Activated T-cell treated with anti-CD3 and anti-CD28 coated beads, Interleukin-2, amount 50 U/mL, for 1 hour (primary cell): ENCODE data around the gene PTP4A1.
A peak's percentile ranks its signal among the peaks of the same experiment; 100 is the strongest.

Source experiments
- DNase-seq: peaks from one replicate; pipeline ENCODE4 v3.0.0-alpha.2; 2020

Gene PTP4A1

GRCh38 chr6:63558278-63558677, 14.0 kb upstream of the PTP4A1 start:
- DNase-seq, result no peak

GRCh38 chr6:63560801-63561287, 11.4 kb upstream of the PTP4A1 start:
- DNase-seq, result no peak

GRCh38 chr6:63561288-63561687, 11.0 kb upstream of the PTP4A1 start:
- no peak for DNase-seq

- DNase-seq, result no peak
Observed at GRCh38 chr6:63563235-63563634, 9.0 kb upstream of the PTP4A1 start.

- no peak for DNase-seq
Observed at GRCh38 chr6:63565058-63565726, 7.1 kb upstream of the PTP4A1 start.

GRCh38 chr6:63565727-63566596, 6.3 kb upstream of the PTP4A1 start:
- DNase-seq, result no peak

GRCh38 chr6:63567966-63568365, 4.3 kb upstream of the PTP4A1 start:
- no peak for DNase-seq

GRCh38 chr6:63571361-63572043, 778 bp upstream of the PTP4A1 start:
- no peak for DNase-seq

- DNase-seq, result no peak
Observed at GRCh38 chr6:63572747-63573075, 431 bp downstream of the PTP4A1 start.

- DNase-seq, result peak; percentile 72
Observed at GRCh38 chr6:63573076-63573898, 1.0 kb downstream of the PTP4A1 start.

- no peak for DNase-seq
Observed at GRCh38 chr6:63573899-63574553, 1.7 kb downstream of the PTP4A1 start.

- DNase-seq, result no peak
Observed at GRCh38 chr6:63574554-63574900, 2.2 kb downstream of the PTP4A1 start.

GRCh38 chr6:63576147-63576772, 4.0 kb downstream of the PTP4A1 start:
- no peak for DNase-seq

GRCh38 chr6:63576985-63577712, 4.9 kb downstream of the PTP4A1 start:
- no peak for DNase-seq

- no peak for DNase-seq
Observed at GRCh38 chr6:63578757-63579156, 6.5 kb downstream of the PTP4A1 start.

GRCh38 chr6:63579937-63580703, 7.8 kb downstream of the PTP4A1 start:
- DNase-seq, result no peak

GRCh38 chr6:63580704-63580961, 8.4 kb downstream of the PTP4A1 start:
- DNase-seq, result no peak

- DNase-seq, result no peak
Observed at GRCh38 chr6:63581355-63582013, 9.2 kb downstream of the PTP4A1 start.

- DNase-seq, result no peak
Observed at GRCh38 chr6:63582579-63583231, 10.4 kb downstream of the PTP4A1 start.

- no peak for DNase-seq
Observed at GRCh38 chr6:63584125-63584514, 11.8 kb downstream of the PTP4A1 start.
